Activated CD8-positive, alpha-beta memory T cell treated with anti-CD3 and anti-CD28 coated beads, Interleukin-2, amount 50 U/mL, for 1 hour (primary cell): Measurements from ENCODE around the gene CACNB4.
"Not testable (repeated sequence)": the region's sequence is repeated elsewhere in the genome, so short reads cannot be mapped to it uniquely, and the experiment has no call there.

Source experiments
- DNase-seq: peaks from one replicate; pipeline ENCODE4 v3.0.0-alpha.2; 2020; ENCODE audit errors: extremely low read depth

Gene CACNB4

DNA sequence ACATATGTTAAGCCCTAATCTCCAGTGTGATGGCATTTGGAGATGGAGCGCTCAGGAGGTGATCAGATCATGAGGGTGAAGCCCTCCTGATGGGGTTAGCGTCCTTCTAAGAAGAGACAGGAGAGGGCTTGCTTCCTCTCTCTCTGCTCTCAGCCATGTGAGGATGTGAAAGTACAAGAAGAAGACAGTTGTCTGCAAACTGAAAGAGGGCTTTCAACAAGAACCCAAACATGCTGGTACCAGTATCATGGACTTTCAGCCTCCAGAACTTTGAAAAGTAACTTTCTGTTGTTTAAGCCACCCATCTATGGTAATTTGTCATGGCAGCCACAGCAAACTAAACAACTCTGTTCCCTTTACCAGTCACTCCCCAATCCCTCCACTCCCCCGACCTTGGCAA is 47.4 kb downstream of the CACNB4 start:
- DNase-seq, result no peak

DNA sequence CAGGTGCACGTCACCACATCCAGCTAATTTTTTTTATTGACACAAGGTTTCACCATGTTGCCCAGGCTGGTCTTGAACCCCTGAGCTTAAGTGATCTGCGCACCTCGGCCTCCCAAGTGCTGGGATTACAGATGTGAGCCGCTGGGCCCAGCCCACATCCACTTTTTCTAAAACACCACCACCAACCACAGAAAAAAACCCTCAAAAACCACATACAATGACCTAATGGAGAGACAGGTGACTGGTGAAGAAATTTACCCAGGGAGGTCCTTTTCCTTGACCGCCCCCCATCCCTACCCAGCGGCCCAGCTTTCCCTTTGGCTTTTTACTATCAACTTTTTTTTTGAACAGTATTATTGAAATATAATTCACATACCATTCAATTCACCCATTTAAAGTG is 47.9 kb downstream of the CACNB4 start:
- DNase-seq, result no peak

DNA sequence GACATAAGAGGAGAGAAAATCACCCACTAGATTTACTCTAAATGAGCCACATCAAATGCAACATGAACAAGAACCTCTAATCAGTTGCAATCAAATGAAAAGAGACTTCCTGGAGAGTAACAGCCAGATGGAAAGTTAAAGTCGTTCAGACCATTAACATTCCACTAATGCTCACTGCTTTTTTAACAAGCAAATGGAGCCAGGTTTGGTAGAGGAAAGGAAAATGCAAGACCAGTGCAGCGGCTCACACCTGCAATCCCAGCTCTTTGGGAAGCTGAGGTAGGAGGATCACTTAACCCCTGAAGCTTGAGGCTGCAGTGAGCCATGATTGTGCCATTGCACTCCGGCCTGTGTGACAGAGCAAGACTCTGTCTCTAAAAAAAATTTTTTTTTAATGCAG is 48.5 kb downstream of the CACNB4 start:
- DNase-seq, result no peak

DNA sequence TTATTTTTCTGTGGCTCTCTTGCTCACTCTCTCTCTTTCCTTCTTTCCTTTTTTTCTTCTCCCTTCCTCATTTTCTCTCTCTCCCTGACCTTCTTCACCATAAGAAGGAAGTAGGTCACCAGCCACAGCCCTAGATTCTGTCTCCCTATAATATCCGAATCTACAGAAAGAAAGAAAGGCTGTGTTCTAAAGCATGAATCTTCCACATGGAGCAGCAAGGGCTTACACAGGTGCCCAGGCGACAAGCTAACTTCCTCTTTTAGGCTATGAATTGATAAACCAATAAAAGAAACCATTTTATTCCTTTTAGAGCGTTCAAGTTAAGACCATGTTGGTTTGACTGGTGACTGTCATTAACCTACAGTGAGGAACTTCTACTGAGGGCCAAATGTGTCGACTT is 49.3 kb downstream of the CACNB4 start:
- no peak for DNase-seq

DNA sequence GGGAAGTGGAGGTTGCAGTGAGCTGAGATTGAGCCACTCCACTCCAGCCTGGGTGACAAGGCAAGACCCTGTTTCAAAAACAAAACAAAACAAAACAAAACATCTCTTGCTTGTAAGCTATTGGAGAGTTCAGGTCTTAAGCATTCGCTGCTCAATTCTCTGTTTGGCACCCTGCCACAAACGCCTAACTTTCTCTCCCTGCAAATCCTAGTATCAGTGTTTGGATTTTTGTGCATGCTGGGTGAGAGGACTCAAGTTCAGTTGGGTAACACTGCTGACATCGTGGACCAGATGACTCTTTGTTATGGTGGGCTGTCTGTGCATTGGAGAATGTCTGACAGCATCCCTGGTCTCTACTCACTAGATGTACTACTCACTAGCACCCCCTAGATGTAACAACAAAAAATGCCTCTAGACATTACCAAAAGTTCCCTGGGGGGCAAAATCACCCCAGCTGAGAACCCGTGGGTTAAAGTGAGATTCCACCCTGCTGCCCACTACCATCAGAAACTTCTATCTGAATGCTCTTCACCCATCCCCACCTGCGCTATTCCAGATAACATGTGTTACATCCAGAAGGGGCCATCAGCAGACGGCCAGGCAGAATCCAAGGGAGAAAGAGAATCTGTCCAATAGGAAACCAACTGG is 50.9 kb downstream of the CACNB4 start:
- DNase-seq, result no peak

DNA sequence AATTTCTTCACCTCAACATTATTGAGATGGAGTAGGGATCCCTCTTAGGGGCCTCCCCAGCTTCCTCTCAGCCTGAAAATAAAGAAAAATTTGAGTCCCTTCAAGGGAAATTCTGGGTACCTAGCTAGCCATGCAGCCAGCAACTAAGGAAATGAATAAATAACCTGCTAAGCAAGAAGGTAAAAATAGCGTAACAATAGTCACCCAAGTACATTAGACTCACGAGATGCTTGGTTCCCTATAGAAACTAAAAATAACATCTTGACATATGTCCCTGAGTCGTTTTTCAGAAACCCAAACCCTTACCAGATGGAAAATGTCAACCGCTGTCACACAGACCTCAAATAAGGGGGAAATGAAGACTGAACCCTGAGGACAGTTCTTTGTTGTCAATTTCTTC is 51.9 kb downstream of the CACNB4 start:
- DNase-seq, result no peak

DNA sequence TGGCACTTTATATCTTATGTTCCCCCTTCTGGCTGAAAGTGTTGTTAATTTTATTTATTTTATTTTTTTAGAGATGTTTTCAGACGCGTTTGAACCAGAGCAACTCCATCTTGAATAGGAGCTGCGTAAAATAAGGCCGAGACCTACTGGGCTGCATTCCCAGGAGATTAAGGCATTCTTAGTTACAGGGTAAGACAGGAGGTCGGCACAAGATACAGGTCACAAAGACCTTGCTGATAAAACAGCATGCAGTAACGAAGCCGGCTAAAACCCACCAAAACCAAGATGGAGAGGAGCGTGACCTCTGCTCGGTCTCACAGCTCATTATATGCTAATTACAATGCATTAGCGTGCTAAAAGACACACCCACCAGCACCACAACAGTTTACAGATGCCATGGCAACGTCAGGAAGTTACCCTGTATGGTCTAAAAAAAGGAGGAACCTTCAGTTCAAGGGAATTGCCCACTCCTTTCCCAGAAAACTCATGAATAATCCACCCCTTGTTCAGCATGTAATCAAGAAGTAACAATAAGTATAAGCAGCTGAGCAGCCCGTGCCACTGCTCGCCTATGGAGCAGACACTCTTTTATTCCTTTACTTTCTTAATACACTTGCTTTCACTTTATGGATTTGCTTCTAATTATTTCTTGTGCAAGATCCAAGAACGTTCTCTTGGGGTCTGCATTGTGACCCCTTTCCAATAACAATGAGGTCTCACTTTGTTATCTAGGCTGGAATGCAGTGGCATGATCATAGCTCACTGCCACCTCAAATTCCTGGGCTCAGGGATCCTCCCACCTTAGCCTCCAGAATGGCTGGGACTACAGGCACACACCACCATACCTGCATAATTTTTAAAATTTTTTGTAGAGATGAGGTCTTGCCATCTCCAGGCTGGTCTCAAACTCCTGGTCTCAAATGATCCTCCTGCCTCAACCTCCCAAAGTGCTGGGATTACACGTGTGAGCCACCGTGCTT is 55.9 kb downstream of the CACNB4 start:
- no peak for DNase-seq

DNA sequence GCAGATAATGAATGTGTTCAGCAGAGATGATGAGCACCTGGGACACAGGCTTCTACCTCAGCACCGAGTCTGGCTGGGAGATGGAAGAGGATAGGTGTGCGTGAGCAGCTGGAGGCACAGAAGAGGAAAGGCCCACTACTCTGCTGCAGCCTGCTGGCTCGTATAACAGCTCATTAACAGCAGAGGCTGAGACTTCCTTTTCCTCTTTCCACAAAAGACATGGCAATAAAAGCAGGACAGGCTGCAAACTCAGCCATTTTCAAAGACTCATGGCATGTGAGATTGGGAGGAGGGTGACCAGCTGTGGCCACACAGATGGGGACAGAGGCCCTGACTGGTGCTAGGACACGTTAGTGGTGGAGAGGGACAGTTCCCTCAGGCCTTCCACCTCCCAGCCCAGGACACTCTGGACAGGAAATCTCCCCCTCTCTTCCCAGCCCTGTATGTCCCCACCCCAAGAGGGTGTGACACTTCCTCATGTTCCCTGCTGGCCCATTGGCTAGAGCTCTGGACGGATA is 60.3 kb downstream of the CACNB4 start:
- DNase-seq, result no peak

DNA sequence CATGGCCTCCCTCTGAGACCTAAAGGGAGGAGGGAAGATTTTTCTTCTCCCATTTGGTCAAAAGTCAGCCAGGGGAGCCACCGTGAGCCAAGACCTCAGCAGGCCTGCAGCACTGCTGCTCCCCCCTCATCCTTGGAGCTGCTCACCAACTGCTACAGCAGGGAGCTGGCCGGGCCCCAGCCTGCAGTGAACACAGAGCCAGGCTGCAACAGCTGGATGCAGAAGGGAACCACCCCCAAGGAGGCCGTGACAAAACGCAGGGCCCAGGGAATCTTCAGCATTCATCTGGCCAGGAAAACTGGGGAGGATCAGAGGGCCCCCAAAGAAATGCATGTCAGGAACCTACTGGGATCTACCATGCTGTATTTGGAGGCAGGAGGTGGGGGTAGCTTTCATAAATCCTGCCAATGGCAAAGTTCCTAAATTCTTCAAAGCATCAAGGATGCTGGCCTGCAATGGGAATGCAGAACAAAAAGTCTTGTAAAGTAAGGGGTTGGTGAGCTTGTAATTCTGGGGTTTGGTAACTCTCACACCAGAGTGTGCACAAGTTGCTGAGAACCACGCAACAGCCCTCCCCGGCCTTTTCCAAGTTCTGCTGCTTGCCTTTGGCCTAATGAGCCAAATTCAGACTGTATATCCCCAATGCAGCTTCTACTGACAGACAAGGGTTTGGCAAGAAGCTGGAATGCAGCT is 61.0 kb downstream of the CACNB4 start:
- no peak for DNase-seq

DNA sequence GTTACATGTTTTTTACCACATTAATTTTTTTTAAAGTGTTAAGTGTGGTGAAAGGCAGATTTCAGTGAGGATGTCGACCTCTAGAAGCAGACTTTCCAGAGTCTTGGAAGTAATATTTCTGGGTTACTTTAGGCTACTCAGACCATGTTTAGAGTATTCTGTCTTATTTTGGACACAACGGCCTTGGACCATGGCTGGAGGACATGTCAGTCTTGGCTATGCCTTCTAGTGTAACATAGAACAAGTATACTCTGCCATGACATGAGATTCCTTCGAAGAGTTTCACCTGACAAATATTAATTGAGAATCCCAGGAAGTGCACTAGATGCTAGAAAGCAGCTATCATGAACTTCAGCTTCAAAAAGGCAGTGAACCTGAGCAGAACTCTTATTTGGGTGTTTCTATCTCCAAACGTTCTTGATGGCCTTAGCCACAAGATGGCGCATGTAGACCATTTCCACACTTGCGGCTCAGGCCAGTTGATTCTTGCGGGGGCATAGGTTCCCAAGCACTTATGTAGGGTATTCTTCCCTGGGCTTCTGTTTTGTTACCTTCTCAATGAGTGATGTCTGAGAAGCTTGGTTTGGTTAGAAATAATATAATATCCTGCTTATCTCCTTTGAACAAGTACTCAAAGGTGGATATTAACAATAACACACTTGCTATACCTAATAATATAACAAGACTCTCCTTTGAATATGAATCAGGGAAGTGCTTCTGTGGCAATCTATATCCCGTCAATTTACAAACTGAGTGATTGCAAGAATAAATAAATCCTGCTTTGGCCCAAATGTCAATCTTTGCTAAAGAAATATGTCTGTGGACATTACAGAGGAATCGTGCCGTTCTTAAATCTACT is 62.0 kb downstream of the CACNB4 start:
- DNase-seq, result no peak

DNA sequence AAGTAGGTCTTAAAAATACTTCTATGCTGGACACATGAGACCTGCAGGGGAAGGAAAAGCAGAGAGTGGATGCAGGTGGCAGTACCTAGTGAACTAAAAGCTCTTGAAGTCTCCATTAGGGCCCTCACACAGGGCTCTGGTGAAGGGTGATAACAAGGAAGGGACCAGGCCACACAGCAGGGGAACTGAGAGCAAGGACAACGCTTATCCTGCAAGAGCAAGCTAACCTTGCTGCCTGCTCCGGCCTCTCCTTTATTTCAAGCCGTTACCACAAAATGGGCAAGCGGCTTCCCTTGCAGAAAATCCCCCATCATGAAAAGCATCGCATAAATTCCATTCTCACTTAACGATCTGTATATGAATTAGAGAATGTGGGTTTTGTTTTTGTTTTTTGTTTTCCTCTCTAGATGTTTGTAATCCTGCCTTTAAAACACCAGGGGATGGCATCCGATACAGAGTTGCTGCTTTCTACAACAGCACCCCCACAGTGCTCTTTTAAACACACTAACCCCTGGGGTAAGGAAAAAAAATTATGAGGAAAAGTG is 64.5 kb downstream of the CACNB4 start:
- no peak for DNase-seq

DNA sequence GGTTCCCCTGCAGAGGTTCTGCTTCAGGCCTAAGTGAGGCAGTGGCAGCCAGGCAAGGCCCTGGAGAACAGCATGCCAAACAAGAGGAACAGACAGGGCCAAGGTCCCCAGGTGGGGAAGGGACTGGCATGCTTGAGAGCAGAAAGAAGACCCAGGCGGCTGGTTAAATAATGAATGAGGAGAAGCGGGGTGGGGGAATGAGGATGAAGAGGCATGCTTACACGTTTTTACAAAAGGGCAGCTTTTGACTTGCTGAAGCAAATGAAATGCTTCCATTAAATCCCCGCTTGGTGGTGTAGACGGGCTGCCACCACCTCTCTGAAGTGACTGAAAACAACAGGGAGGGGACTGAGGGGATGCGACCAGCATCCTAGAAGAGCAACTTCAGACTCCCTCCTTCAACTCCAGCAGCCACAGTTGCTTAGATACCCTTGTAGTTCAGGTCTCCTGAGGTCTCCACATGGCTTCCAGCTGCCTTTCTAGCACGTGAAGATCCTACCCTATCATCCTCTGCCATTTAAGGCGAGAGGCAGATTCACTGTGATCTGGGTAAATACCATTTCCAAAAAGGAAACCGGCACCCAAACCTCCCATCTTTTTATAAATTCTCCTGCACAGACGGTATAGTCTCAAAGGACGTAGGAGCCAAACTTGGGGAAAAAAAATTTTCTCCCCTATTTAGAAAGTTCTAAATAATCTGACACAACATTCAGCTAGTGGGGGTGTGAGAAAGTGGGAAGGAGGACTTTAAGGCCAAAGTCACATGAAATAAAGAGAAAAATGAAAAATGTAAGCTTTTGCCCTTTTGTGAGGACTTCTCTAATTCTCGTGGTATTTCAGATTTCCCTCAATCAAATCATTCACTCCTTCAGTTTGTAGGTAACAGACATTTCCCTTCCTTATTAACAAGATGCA is 65.6 kb downstream of the CACNB4 start:
- DNase-seq, result no peak

DNA sequence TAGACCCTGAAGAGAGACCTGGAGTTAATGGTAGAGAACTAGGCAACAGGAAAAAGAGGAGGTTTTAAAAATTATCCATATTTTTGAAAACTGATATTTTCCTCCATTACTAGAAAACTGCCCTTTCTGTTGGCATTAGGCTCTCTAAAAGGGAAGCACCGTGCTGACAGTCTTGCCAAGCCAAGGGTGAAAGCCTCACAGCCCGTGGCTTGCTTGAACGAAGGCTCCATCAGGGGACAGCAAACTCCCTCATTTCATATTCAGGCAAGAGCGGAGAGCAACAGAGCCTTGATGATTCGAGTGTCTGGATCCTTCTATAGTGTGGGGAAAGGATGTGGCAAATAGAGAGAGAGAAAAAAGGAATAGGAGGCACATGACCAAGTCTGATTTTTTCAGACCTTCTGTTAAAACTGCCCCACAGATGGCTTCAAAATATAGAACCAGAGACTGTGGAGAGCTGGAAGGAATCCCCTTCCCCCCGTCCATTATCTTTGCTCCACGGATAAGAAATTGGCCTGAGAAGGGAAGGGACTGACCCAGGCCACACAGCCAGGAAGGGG is 67.0 kb downstream of the CACNB4 start:
- no peak for DNase-seq

DNA sequence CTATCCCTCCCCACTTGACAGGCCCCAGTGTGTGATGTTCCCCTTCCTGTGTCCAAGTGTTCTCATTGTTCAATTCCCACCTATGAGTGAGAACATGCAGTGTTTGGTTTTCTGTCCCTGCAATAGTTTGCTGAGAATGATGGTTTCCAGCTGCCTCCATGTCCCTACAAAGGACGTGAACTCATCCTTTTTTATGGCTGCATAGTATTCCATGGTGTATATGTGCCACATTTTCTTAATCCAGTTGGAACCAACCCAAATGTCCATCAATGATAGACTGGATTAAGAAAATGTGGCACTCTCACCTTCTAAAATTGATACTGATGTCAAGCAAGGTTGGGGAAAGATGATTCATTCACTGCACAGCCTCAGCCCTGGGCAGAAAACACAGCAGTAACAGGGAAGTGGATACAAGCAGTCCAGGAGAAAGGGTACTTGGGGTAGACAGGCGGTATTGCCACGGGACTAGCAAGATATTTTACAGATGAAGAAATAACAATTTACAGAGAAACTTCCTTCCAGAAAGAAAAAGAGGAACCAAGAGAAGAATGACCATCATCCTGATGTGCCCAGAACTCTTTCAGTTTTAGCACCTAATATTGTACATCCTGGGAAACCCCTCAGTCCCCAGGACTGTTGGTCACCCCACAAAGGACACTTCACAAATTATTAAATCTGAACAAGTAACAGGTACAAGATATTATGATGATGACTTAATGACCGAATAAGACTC is 68.1 kb downstream of the CACNB4 start:
- not testable (repeated sequence) for DNase-seq

DNA sequence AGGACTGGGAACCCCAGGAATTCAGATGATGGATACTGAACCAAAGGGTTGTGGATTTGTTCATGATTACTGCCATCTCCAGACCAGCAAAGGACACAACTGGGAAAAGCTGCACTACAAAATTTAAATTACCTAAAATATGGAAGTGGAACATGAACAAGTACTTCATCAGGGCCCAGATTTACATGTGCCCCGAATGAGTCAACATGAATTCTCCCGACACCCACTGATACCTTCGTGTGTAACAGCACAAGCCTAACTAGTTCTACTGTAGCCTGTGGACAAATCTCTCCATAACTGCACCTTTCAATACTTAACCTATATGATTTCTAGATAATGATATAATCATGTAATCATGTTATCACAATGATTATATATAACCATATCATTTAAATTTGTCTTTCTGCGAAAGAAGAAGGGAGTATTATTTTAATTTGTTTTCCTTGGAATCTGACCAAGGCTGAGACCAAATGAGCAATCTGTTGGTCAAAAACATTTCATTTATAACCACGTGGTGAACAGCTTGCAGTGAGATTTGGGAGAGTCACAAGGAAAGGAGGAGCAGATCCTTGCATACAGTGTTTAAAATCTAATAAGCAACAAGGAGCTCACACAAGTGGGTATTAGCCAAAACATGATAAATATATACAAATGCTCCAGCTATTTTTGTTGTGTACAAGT is 70.5 kb downstream of the CACNB4 start:
- DNase-seq, result no peak

DNA sequence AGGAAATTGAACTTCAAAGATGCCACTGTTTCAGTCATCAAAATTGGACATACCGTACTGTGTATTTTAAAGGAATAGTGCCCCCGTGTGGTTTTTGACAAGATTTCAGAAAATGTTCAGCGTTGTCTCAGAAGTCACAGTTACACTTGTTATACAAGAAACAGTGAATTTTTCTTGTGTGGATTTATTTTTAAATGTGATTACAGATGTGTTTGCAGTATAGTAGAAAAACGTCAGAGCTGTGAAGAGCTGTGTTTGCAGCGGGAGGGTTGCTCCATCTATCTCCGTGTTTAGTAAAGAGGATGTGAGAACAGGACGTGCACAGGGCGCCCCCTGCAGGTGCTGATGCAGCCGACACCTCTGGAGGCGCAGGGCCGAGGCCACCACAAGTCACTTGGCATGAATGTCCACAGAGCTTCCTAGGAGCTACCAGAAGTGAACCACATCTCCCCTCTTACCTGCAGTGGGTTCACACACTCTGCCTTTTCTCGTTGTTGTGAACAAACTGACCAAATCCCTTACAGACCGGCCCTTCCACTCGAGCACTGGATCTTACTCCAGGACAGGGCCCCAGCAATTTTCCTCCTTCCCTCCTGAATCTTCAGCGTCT is 73.1 kb downstream of the CACNB4 start:
- DNase-seq, result no peak

DNA sequence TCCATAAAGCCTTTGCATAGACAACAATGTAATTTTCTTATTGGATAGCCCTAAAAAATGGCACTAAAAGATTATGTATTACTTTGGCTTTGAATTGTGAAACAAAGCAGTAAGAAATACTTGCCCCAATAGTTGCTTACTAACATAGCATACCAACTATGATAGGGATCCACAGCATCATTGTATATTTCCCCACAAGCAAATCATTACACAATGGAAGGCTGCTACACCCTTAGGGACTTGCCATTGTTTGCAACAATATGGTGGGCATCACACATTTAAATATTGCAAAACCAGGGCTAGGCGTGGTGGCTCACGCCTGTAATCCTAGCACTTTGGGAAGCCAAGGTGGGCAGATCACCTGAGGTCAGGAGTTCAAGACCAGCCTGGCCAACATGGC is 74.4 kb downstream of the CACNB4 start:
- DNase-seq, result no peak

DNA sequence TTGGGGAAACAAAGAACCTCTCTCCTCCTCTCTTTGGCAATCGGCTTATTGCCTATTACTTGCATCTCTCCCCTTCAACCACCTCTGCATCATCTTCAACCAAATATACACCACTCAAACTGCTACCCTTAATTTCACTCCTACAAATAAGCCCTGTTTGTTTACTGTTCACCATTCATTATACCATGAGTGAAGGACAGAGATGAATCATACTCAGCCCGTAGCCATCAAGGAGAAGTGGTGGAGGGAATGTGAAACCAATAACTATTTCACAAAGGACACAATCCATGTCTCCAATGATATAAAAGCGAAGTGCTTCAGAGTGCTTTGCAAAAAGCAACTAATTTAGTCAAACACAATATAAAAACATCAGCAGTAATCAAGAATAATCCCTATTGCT is 76.8 kb downstream of the CACNB4 start:
- no peak for DNase-seq
